CD4-positive, alpha-beta T cell treated with Interferon alpha-2 for 1 hour (primary cell): ENCODE measurements around the gene ADAM19.

ENCODE experiments used
- DNase-seq, 2 donors: peaks; one replicate each; pipeline ENCODE4 v3.0.0-alpha.2; 2020 to 2022

The ADAM19 gene

GRCh38 chr5:157541447-157542118 is 34.0 kb downstream of the ADAM19 start:
- peak in 1 of 2 donors; percentile 66 for DNase-seq

GRCh38 chr5:157540707-157541446 is 34.7 kb downstream of the ADAM19 start:
- DNase-seq: peak; percentile 33 to 72

- no peak for DNase-seq
These were observed 35.5 kb downstream of the ADAM19 start for GRCh38 chr5:157540124-157540523.

- DNase-seq: no peak
These were observed 36.0 kb downstream of the ADAM19 start for GRCh38 chr5:157539503-157540022.

- DNase-seq: no peak
These were observed 37.3 kb downstream of the ADAM19 start for GRCh38 chr5:157538311-157538710.

- no peak for DNase-seq
These were observed 40.3 kb downstream of the ADAM19 start for GRCh38 chr5:157535042-157535865.

- no peak for DNase-seq
These were observed 42.5 kb downstream of the ADAM19 start for GRCh38 chr5:157533011-157533481.

GRCh38 chr5:157532022-157532421 is 43.6 kb downstream of the ADAM19 start:
- no peak for DNase-seq

GRCh38 chr5:157530226-157530972 is 45.2 kb downstream of the ADAM19 start:
- no peak for DNase-seq

- DNase-seq: no peak
These were observed 46.6 kb downstream of the ADAM19 start for GRCh38 chr5:157529002-157529401.

GRCh38 chr5:157528036-157528632 is 47.4 kb downstream of the ADAM19 start:
- no peak for DNase-seq

GRCh38 chr5:157524887-157525286 is 50.7 kb downstream of the ADAM19 start:
- no peak for DNase-seq

- DNase-seq: no peak
These were observed 51.6 kb downstream of the ADAM19 start for GRCh38 chr5:157523976-157524375.

- no peak for DNase-seq
These were observed 53.9 kb downstream of the ADAM19 start for GRCh38 chr5:157521704-157522029.

GRCh38 chr5:157520911-157521703 is 54.5 kb downstream of the ADAM19 start:
- no peak for DNase-seq

- no peak for DNase-seq
These were observed 55.9 kb downstream of the ADAM19 start for GRCh38 chr5:157519579-157520253.

- no peak for DNase-seq
These were observed 56.6 kb downstream of the ADAM19 start for GRCh38 chr5:157518963-157519362.

GRCh38 chr5:157516626-157517325 is 58.8 kb downstream of the ADAM19 start:
- no peak for DNase-seq

- DNase-seq: no peak
These were observed 59.6 kb downstream of the ADAM19 start for GRCh38 chr5:157516006-157516405.

- DNase-seq: no peak
These were observed 60.6 kb downstream of the ADAM19 start for GRCh38 chr5:157514974-157515373.
